BLaER1 treated with 17β-estradiol and CSF1 and Interleukin-3, amounts not matched to agents 10 nM and 100 nM (cell line): ENCODE measurements around the gene PRICKLE4.

ENCODE experiments used
- H3K27ac ChIP-seq, 11 experiments: shearing (Covaris generic); formaldehyde crosslinking; 2 replicates each; pipeline ENCODE4 v1.8.1; 2022
- H3K27me3 ChIP-seq, 11 experiments: shearing (Covaris generic); formaldehyde crosslinking; 2 replicates each; pipeline ENCODE4 v1.8.1; 2022
- H3K36me3 ChIP-seq, 11 experiments: shearing (Covaris generic); formaldehyde crosslinking; 2 replicates each; pipeline ENCODE4 v1.8.1; 2022
- H3K4me1 ChIP-seq, 10 experiments: shearing (Covaris generic); formaldehyde crosslinking; 2 replicates each; pipeline ENCODE4 v1.8.1; 2022
- H3K4me2 ChIP-seq, 11 experiments: shearing (Covaris generic); formaldehyde crosslinking; 2 replicates each; pipeline ENCODE4 v1.8.1; 2022
- H3K4me3 ChIP-seq, 10 experiments: shearing (Covaris generic); formaldehyde crosslinking; 2 replicates each; pipeline ENCODE4 v1.8.1; 2022
- H3K9ac ChIP-seq, 11 experiments: shearing (Covaris generic); formaldehyde crosslinking; 2 replicates each; pipeline ENCODE4 v1.8.1; 2022
- H3K9me3 ChIP-seq, 11 experiments: shearing (Covaris generic); formaldehyde crosslinking; replicated peaks in 1 of 11; 2 replicates each; pipeline ENCODE4 v1.8.1; 2022
- H4K20me1 ChIP-seq, 11 experiments: shearing (Covaris generic); formaldehyde crosslinking; 2 replicates each; pipeline ENCODE4 v1.8.1; 2022
- Cebpa-rat ChIP-seq, 11 experiments: shearing (Covaris generic); IDR thresholded peaks; 2 replicates each; pipeline ENCODE4 v1.8.1; 2022

Gene PRICKLE4

DNA sequence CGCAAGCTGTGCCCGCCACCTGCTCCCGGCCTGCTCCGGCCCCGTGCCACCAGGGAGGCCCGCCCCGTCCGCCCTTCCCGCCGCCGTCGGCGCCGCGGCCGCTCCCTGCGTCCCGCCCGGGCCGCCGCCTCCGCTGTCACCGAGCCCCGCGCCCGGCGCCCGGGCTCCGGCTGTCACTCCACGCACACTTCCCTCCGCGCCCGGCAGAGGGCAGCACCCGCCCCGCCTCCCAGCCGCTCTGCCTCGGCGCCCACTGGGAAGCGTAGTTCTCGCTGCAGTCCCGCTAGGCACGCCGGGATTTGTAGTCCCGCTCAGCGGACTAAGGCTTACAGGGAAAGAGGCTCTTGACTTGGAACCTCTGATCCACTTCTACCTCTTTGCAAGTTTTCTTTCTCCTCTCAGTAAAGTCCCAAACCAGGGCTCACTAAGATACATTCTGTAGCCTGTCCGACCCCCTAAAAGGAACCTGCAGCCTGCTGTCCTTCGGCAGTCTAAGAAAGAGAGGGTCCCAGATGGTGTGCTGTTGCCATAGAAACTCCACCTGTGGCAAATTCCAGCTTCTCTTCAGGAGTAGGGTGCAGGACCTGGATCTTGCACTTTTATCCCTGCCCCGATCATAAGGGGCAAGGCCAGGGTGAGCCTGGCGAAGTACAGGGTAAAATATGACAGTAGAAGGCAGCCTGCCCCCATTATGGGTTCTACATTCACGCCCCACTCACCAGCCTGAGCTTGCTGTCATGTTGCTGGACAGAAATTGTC is 45.0 kb upstream of the PRICKLE4 start, which contains the start of gene TFEB:
TSS of gene TFEB (minus strand) at position 182 of the 759 bp plus-strand sequence. CDS start 44,395 bp downstream, outside the sequence.
- Histone ChIP-seq H3K27ac (peak within 1 kb of the TSS; percentile 79 to 100 (median 96)), H3K9me3 (no peaks in the 10 kb centered on the region), H3K4me2 (peak within 1 kb of the TSS; percentile 78 to 100 (median 99)), H3K4me1 (peaks cover 37 to 48% (median 42%) of the 10 kb centered on the region in 10 experiments), H3K36me3 (peaks cover 0 to 5% (median 0%) of the 10 kb centered on the region in 11 experiments; a peak in 1 of 22 replicates), H3K27me3 (no peaks in the 10 kb centered on the region), H3K4me3 (peak within 1 kb of the TSS; percentile 77 to 98 (median 90)), H4K20me1 (peaks cover 4 to 31% (median 10%) of the 10 kb centered on the region in 11 experiments; a peak in 14 of 22 replicates), H3K9ac (peak within 1 kb of the TSS; percentile 87 to 99 (median 95))
- no peak for TF ChIP-seq Cebpa-rat (IDR thresholded peaks at IDR 0.05)

DNA sequence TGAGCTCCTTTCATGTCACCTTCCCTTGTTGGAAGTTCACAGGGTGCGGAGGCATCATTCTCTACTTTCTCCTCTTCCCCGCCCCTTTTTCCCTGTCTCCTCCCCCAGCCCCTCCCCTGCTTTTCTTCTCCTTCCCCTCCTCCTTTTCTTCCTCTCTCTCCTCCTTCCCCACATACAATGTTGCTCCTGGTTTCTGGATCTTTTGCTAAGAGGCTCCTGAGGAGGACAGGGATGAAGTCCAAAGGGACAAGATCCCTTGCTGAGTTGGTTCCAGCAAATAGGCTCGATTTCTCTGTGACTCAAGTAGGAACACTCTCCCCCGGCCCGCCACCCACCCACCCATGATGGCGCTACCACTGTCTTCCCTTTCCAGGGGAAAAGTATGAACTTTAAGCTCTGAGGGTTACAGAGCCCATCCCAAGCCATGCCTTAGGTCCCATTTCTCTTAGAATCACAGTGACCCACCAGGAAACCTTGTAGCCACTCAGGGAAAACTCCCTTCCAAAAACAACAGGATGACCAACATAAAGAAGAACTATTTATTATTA is 44.3 kb upstream of the PRICKLE4 start:
- Histone ChIP-seq H3K9ac (no peak overlapping the region), H3K9me3 (no peaks in the 10 kb centered on the region), H4K20me1 (peaks cover 0 to 24% (median 5%) of the 10 kb centered on the region in 11 experiments; a peak in 13 of 22 replicates), H3K4me1 (peaks cover 31 to 45% (median 39%) of the 10 kb centered on the region in 10 experiments), H3K4me2 (peak overlapping the region; percentile 78 to 100 (median 99)), H3K4me3 (peak overlapping the region in 2 of 10 experiments; percentile 86 to 98; a peak in 3 of 20 replicates), H3K27ac (no peak overlapping the region; a peak in 1 of 22 replicates), H3K36me3 (peaks cover 0 to 5% (median 0%) of the 10 kb centered on the region in 11 experiments; a peak in 1 of 22 replicates), H3K27me3 (no peaks in the 10 kb centered on the region)
- no peak for TF ChIP-seq Cebpa-rat (IDR thresholded peaks at IDR 0.05)

DNA sequence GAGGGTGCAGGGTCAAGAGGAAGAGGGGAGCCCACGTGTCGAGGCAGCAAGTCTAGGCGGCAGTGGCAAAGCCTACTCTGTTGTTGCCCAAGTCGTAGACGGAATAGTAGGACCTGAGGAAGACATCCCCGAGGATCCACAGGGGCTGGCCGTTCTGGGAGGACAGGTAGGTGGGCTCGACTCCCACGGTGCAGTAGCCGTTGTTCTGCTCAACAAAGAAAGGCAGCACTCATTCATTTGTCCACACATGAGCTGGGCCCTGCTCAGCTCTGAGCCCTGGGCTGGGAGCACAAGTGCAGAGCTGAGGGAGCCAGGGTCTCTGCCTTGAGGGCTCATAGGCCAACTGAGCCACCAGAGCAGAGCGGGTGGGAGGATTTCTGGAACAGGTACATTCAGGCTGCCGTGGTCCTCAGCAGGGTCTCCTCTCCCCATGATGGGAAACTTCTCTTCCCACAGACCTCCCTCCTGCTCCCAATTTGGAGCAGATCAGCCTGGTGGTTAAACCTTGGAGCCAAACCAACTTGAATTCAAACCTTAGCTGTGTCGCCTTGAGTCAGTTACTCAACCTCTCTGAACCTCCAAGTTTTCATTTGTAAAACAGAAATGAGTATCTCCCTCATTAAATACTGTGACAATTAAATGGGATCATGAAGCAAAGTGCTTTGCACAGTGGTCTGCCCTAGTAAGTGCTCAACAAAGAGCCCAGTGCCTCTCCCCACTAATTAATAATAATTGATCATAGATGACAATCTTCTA is 43.6 kb upstream of the PRICKLE4 start:
- Histone ChIP-seq H3K27ac (no peak overlapping the region; a peak in 1 of 22 replicates), H3K4me3 (no peak overlapping the region), H4K20me1 (peaks cover 0 to 17% (median 2%) of the 10 kb centered on the region in 11 experiments; a peak in 9 of 22 replicates), H3K27me3 (no peaks in the 10 kb centered on the region), H3K4me2 (0 out of 22 replicates have a peak overlapping the region, but pooled peaks of 1 of the 11 experiments have one; percentile 10), H3K36me3 (0 out of 22 replicates have a peak, but pooled peaks cover 0 to 2% (median 0%) of the 10 kb centered on the region in 11 experiments), H3K4me1 (peaks cover 24 to 45% (median 35%) of the 10 kb centered on the region in 10 experiments), H3K9me3 (no peaks in the 10 kb centered on the region), H3K9ac (no peak overlapping the region)
- no peak for TF ChIP-seq Cebpa-rat (IDR thresholded peaks at IDR 0.05)

DNA sequence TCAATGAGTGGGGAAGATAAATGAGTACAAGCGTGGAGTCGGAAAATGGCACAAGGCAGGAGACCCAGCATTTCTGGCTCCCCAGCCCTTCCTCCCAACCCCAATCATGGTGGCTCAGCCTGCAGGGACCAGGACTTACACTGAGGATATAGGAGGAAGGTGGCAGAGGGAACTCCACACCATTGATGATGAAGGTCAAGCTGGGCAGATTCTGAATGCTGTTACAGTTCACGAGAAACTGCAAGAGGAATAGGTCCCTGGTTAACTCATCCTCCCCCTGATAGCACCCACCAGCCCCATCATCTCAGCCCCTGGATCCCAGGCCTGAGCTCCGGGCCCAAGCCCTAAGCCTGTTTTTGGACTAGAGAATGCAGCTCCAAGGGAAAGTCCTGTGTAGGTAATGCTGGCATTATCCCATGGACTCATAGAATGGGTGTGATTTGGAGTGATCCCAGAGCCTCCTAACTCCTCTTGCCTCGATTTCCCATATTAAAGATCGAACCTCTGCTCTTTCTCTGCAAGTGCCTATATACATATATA is 42.9 kb upstream of the PRICKLE4 start:
- peaks cover 17 to 41% (median 28%) of the 10 kb centered on the region in 10 experiments for H3K4me1 ChIP-seq
- H3K9ac ChIP-seq = no peak overlapping the region
- no peak for TF ChIP-seq Cebpa-rat (IDR thresholded peaks at IDR 0.05)
- no peaks in the 10 kb centered on the region for H3K36me3 ChIP-seq
- H4K20me1 ChIP-seq = peaks cover 0 to 13% (median 0%) of the 10 kb centered on the region in 11 experiments; a peak in 7 of 22 replicates
- no peak overlapping the region for H3K27ac ChIP-seq
- no peaks in the 10 kb centered on the region for H3K9me3 ChIP-seq
- no peak overlapping the region for H3K4me3 ChIP-seq
- H3K27me3 ChIP-seq = no peaks in the 10 kb centered on the region
- H3K4me2 ChIP-seq = no peak overlapping the region

DNA sequence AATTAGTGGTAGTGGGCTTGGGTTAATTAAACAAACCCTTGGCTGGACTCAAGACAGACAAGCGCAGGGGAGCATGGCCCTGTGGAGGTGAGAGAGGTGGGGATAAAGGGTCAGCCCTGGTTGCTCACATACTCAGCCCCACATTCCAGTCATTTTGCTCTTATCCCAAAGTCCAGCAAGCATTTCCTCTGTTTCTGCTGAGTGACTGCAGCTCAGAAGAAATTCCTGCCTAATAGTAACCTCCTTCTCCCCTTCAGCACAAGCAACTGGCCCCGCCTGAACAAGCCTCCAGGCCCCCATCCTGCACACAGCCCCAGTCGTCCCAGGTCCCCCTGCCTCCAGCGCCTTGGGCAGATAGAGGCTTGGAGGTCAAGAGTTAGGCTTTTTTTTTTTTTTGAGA is 41.5 kb upstream of the PRICKLE4 start:
- H3K9me3 ChIP-seq = no peaks in the 10 kb centered on the region
- no peaks in the 10 kb centered on the region for H3K27me3 ChIP-seq
- TF ChIP-seq Cebpa-rat (IDR thresholded peaks at IDR 0.05) = no peak
- peaks cover 8 to 33% (median 18%) of the 10 kb centered on the region in 10 experiments for H3K4me1 ChIP-seq
- no peak overlapping the region for H3K27ac ChIP-seq
- H3K9ac ChIP-seq = no peak overlapping the region
- H4K20me1 ChIP-seq = no peaks in the 10 kb centered on the region
- no peak overlapping the region for H3K4me3 ChIP-seq
- no peaks in the 10 kb centered on the region for H3K36me3 ChIP-seq
- H3K4me2 ChIP-seq = no peak overlapping the region

- Histone ChIP-seq H3K27ac (peak overlapping the region in 4 of 11 experiments; percentile 5 to 20 (median 16); a peak in 2 of 22 replicates), H3K4me3 (no peak overlapping the region), H4K20me1 (no peaks in the 10 kb centered on the region), H3K4me2 (peak overlapping the region in 1 of 11 experiments; percentile 42; a peak in 1 of 22 replicates), H3K9me3 (no peaks in the 10 kb centered on the region), H3K36me3 (no peaks in the 10 kb centered on the region), H3K9ac (peak overlapping the region in 2 of 11 experiments; percentile 24 to 43; a peak in 2 of 22 replicates), H3K4me1 (peaks cover 8 to 34% (median 18%) of the 10 kb centered on the region in 10 experiments), H3K27me3 (no peaks in the 10 kb centered on the region)
- no peak for TF ChIP-seq Cebpa-rat (IDR thresholded peaks at IDR 0.05)
Observed at GRCh38 chr6:41740366-41741162, 40.0 kb upstream of the PRICKLE4 start.

DNA sequence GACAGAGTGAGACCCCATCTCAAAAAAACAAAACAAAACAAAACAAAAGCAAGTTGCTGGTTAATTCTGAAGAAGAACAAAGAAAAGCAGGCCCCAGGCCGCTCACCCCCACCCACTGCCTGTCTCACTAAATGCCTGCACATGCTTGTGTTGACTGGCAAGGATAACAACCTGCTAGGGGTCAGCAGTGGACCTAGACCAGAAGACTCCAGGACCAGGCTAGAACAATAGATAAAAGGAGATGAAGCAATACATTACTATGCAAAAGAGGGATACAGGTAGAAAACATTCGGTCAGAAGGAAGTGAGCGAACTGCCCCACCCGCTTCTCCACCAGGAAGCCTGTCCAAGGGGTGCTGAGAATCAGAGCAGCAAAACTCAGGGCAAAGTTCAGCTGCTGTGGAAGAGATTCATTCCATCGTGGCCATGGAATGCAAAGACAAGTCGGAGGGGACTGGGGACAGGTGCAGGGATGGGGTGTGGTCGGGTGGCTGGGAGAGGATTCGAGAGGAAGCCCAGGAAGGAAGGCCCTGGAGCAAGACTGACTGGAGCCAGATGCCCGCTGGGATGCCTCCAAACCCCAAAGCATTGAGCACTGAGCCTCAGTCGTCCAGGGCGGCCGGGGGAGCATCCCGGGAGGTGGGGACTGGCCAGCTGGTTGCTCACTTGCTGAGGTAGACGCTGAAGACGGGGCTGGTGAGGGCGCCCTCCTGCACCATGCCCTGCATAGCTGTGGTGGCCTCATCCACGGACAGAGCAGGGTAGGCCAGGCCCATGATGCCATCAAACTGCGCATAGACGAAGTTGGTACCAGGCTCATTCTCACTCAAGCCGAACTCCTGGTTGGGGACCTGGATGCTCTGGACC is 38.7 kb upstream of the PRICKLE4 start:
- H3K27ac ChIP-seq = no peak overlapping the region
- H3K9me3 ChIP-seq = no peaks in the 10 kb centered on the region
- H3K9ac ChIP-seq = no peak overlapping the region
- no peaks in the 10 kb centered on the region for H4K20me1 ChIP-seq
- H3K27me3 ChIP-seq = no peaks in the 10 kb centered on the region
- no peak for TF ChIP-seq Cebpa-rat (IDR thresholded peaks at IDR 0.05)
- H3K4me1 ChIP-seq = peaks cover 0 to 23% (median 9%) of the 10 kb centered on the region in 10 experiments; a peak in 11 of 20 replicates
- H3K36me3 ChIP-seq = no peaks in the 10 kb centered on the region
- no peak overlapping the region for H3K4me3 ChIP-seq
- peak overlapping the region in 2 of 11 experiments; percentile 33 to 42; a peak in 2 of 22 replicates for H3K4me2 ChIP-seq
